HG03060 (cell line): ENCODE data around the gene DUS2.
"Not testable (repeated sequence)": the region's sequence is repeated elsewhere in the genome, so short reads cannot be mapped to it uniquely, and the experiment has no call there.

Source experiments
- ATAC-seq: cut with Tn5 transposase; IDR thresholded peaks from one replicate; pipeline ENCODE4 v1.9.1; 2021; ENCODE audit warnings: low read depth, moderate number of reproducible peaks; ENCODE audit not compliant: unreplicated experiment

The DUS2 gene

DNA sequence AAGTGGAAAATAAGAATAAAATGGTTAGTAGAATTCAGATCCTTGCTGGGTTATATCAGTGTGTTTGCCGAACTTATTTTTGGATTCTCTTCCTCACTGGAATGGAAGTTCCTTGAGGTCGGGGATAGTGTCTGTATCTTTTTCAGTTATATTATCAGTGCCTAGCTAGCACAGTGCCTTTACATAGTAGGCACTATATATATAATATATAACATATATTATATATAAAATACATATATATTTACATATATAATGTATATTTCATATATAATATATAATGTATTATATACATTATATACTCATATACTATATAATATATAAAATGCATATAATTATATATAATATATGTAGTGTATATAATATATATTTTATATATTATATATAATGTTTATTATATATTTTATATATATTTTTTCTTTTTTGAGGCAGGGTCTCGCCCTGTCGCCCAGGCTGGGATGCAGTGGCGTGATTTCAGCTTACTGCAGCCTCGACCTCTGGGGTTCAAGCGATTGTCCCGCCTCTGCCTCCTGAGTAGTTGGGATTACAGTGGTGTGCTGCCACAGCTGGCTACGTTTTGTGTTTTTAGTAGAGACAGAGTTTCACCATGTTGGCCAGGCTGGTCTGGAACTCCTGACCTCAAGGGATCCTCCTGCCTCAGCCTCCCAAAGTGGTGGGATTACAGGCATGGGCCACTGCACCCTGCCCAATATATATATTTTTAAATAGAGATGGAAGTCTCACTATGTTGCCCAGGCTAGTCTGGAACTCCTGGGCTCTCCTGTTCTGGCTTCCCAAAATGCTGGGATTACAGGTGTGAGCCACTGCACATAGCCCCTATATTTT is 65.3 kb downstream of the DUS2 start:
- ATAC-seq = no peak

DNA sequence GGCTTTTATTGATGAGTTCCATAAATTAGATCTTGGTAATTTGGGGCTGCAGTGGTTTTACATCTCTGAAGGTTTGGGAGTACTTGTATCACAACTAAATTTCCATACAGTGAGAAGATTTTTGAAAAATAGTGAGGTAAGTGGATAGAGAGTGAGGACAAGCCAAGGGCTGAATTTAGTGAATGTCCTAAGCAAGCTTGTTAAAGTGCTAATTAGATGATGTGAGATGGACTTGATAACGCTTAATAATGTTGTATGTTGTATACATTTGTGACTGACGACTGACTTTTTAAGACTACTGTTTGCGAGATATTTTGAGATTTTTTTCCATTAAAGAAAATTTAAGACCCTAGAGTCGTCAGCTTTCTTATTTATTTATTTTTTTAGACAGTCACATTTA is 66.0 kb downstream of the DUS2 start:
- no peak for ATAC-seq

DNA sequence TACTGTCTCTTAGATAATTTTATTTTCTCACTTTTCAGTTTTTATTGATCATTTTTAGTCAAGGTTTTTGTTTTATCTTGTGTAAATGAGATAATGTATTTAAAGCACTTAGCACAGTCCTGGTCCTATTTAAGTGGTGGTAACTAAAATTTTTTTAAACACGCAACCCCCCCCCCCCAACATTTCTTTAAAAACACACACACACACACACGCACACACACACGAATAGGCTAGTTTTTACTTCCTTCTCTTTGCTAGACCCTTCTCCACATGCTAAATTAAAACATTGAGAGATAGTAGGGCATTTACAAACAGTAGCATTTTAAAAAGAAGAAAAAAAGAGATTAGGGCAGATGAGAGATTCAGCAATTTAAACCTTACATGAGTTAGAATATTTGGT is 67.0 kb downstream of the DUS2 start:
- no peak for ATAC-seq

DNA sequence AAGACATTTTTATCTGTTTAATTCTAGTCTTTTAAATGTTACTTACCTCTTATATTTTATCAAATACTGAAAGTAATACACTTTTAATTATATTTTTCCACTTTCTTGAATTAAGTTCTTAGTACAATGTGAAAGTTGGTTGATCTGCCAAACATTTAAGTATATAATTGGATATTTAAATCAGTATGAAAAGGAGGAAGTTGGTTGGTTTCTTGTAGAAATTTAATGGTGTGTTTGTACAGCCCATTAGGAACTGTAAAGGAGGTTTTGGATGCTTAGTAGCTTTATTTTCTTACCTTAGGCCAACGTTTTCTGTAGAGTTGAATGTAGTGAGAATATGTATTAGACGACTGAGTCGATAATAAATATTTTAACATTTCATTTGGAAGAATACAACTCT is 67.4 kb downstream of the DUS2 start:
- ATAC-seq = no peak

DNA sequence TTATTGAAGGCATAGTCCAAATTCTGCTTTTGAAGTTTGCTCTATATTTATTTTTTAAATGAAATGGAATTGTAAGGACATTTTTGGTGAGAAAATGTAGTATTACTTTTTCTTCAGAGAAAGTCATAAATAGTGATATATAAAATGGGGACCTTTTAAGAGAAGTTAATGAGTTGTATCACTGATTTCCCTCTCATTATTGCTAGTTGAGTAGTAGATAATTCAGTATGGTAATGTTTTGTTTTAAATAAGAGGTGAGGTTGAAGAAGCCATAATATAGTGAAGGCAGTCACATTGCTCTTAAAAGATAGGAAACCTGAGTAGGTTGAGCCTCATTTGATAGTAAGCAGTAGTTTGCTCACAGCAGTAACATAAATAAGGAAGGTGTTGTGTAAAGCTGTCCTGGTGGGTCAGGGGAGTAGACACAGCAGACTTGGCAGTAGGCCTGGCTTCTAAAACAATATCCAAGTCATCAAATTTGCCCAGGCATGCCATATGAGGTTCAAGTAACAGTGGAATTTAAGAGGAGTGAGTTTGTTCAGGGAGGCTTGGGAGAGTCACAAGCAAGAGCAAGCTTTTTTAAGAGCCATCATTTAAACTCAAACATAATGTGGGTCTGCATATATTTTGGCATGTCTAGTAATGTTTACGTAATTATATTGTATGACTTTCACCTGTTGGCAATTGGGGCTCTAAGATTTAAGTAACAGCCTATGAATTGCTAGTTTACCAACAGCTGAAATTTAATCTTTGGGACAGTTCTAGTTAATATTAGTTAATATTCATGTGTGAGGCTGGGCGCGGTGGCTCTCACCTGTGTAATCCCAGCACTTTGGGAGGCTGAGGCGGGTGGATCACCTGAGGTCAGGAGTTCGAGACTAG is 68.5 kb downstream of the DUS2 start:
- no peak for ATAC-seq

DNA sequence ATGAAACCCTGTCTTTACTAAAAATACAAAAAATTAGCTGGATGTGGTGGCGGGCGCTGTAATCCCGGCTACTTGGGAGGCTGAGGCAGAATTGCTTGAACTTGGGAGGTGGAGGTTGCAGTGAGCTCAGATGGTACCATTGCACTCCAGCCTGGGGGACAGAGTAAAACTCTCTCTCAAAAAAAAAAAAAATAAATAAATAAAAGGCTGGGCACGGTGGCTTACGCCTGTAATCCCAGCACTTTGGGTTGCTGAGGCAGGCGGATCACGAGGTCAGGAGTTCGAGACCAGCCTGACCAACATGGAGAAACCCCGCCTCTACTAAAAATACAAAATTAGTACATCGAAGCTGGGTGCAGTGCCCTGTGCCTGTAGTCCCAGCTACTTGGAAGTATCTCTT is 69.2 kb downstream of the DUS2 start:
- not testable (repeated sequence) for ATAC-seq

DNA sequence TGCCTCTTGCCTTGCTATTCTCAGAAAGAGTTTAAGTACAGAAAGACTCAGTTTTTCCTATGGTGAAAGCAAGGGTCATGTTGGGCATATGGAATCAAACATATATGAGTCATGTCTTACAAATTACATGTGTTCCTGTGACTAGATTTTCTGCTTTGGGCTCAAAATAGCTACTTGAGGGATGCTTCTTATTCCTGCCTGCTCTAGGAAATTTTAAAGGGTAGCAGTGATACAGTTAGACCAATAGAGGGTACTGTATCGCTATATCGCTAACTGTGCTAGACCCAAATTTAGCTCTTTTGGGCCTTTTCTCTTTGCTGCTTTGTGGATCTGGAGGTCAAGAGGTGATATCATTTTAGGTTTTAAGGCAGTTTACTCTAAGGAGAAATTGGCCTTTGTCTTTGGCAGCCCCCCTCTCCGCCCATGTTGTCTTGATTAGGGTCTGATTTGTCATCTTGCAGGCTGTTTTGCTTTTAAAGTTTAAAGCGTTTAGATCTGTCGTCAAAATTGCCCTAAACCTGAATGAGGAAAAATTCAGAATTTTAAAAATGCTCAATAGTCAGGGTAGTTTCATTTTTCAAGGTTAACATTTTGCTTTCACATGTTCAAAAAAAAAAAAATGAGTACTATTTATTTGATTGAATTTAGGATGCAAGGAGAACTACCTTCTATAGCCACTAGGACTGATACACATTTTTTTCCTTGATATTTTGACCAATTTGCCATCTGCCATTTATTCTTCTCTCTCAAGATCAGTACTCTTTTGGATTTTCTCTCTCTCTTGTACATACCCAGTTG is 70.9 kb downstream of the DUS2 start:
- no peak for ATAC-seq

DNA sequence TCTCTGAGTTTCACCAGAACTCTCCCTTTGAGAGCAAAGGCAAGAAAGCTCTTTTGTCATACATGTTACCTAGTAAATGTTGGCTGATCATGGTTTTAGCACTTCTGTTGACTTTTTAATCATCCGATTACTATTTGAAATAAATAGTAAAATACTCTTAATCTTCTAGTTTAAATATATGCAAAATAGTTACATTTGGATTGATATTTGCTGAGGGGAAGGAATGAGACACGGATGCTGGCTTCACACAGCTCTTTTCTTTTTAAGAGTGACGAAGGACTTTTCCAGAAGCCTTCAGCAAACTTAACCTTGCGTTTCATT is 71.5 kb downstream of the DUS2 start:
- ATAC-seq = no peak

DNA sequence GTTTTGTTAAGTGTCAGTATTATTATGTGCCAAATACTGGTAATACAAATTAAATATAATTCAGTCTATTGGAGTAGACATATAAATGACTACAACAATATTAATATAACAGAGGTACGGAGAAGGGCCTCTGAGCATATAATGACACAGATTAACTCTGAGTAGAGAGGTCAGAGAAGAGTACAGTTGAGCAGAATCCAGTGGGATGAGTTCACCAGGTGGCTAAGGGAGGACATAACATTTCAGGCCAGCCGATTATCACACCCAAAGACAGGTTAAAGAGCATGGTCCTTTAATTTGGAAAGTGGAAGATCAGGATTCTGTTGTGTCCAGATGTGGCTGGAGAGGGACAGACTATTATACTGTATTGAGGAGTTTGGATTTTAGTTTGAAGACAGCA is 73.4 kb downstream of the DUS2 start:
- no peak for ATAC-seq

DNA sequence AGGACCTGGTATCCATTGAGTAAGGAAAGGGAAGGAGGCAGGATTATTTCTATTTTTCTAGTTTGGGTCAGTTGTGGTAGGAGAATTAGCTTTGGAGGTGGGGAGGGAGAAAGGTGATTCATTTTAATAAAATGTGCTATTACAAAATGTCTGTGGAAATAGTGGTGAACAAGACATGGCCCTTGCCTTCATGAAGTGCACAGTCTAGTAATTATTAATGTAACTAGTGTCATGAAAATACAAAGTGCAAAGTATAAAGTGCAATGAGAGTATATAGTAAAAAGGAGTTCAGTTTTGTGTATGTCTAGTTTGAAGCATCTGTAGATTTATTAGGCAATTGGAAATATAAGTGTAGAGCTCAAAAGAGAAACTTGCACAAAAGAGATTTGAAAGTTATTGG is 74.0 kb downstream of the DUS2 start:
- no peak for ATAC-seq

DNA sequence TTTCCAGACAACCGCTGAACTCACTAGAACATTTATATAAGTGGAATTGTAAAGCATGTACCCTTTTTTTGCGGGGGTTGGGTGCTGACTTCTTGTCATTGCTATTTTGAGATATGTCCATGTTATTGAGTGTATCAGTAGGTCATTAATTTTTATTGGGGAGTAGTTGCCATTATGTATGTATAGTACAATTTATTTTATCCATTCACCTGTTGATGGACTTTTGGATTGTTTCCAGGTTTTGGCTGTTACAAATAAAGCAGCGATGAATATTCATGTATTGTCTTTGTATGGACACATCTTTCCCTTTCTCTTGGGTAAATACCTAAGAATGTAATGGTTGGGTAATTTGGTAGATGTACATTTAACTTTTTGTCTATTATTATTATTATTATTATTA is 74.8 kb downstream of the DUS2 start:
- no peak for ATAC-seq

DNA sequence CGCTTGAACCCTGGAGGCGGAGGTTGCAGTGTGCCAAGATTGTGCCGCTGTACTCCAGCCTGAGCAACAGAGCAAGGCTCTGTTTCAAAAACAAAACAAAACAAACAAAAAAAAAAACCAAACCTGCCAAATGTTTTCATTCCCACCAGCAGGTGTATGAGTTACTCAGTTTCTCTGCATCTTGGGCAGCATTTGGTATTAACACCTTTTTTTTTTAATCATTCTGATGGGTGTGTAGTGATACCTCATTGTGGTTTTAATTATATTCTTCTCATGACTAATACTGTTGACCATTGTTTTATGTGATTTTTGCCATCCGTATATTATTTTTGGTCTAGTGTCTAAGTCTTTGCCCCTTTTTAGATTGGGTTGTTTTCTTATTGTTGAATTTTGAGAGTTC is 77.4 kb downstream of the DUS2 start:
- no peak for ATAC-seq

DNA sequence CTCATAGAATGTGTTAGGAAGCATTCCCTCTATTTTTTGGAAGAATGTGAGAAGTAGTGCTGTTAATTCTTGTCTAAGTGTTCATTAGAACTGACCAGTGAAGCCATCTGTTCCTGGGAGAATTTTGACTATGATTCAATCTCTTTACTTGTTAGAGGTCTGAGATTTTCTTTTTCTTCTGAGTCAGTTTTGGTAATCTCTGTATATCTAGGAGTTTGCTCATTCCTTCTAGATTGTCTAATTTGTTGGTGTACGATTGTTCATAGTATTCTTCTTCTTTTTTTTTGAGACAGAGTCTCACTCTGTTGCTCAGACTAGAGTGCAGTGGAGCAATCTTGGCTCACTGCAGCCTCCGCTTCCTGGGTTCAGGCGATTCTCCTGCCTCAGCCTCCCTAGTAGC is 82.5 kb downstream of the DUS2 start:
- no peak for ATAC-seq

DNA sequence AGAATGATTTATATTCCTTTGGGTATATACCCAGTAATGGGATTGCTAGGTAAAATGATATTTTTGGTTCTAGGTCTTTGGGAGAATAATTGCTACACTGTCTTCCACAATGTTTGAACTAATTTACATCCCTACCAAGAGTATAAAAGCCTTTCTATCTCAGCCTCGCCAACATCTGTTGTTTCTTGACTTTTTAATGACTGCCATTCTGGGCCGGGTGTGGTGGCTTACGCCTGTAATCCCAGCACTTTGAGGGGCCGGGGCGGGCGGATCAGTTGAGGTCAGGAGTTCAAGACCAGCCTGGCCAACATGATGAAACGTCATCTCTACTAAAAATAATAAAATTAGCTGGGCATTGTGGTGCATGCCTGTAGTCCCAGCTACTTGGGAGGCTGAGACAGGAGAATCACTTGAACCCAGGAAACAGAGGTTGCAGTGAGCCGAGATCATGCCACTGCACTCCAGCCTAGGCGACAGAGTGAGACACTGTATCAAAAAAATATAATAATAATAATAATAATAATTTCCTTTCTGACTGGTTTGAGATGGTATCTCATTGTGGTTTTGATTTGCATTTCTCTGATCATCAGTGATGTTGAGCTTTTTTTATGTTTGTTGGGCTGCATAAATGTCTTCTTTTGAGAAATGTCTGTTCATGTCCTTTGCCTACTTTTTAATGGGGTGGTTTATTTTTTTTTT is 84.3 kb downstream of the DUS2 start:
- not testable (repeated sequence) for ATAC-seq

DNA sequence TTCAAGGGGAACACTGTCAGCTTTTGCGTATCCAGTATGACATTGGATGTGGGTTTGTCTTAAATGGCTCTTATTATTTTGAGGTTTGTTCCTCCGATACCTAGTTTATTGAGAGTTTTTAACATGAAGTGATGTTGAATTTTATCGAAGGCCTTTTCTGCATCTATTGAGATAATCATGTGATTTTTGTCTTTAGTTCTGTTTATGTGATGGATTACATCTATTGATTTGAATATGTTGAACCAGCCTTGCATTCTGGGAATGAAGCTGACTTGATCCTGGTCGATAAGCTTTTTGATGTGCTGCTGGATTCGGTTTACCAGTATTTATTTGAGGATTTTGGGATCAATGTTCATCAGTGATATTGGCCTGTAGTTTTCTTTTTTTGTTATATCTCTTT is 86.1 kb downstream of the DUS2 start:
- ATAC-seq = not testable (repeated sequence)

DNA sequence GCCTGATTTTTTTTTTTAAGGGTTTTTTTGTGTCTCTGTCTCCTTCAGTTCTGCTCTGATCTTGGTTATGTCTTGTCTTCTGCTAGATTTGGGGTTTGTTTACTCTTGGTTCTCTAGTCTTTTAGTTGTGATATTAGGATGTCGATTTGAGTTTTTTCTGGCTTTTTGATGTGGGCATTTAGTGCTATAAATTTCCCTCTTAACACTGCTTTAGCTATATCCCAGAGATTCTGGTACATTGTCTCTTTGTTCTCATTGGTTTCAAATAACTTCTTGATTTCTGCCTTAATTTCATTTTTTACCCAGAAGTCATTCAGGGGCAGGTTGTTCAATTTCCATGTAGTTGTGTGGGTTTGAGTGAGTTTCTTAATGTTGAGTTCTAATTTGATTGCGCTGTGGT is 87.5 kb downstream of the DUS2 start:
- not testable (repeated sequence) for ATAC-seq

DNA sequence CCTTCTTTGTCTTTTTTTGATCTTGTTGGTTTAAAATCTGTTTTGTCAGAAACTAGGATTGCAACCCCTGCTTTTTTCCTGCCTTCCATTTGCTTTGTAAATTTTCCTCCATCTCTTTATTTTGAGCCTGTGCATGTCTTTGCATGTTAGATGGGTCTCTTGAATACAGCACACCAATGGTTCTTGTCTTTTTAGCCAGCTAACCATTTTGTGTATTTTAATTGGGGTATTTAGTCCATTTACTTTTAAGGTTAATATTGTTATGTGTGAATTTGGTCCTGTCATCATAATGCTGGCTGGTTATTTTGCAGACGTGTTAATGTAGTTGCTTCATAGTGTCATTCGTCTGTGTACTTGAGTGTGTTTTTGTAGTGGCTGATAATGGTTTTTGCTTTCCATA is 88.3 kb downstream of the DUS2 start:
- no peak for ATAC-seq

DNA sequence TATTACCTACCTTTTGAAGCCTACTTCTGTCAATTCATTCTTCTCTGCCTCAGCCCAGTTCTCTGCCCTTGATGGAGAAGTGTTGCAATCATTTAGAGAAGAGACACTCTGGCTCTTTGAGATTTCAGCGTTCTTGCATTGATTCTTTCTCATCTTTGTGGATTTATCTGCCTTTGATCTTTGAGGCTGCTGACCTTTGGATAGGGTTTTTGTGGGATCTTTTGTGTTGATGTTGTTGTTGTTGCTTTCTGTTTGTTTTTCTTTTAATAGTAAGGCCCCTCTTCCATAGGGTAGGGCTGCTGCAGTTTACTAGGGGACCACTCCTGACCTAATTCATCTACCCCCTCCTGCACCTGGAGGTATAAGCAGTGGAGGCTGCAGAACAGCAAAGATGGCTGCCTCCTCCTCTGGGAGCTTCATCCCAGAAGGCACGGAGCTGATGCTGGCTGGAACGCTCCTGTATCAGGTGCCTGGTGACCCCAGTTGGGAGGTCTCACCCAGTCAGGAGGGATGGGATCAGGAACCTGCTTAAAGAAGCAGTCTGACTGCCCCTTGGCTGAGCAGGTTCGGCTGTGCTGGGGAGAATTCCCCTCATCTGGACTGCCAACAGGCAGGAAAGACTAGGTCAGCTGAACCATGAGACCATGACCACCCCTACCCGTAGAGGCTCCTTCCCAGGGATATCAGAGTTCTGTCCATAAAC is 90.1 kb downstream of the DUS2 start:
- ATAC-seq = no peak

DNA sequence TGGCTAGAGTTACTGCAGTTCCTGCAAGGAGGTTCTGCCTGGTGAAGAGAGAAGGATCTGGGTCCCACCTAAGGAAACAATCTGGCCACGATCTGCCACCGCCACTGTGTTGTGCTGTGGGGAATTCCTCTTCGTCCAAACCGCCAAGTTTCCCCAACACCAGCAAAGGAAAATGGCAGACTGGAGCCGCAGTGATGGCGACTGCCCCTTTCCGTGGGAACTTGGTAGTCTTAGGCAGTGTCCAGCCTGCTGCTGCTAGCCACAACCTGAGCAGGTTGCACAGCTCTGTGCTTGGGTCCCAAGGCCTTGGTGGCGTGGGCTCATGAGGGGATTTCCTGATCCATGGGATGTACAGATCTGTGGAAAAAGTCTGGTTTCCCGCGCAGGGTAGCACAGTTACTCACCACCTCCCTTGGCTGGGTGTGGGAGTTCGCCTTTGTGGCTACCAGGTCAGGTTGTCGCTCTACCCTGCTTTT is 90.7 kb downstream of the DUS2 start:
- no peak for ATAC-seq

DNA sequence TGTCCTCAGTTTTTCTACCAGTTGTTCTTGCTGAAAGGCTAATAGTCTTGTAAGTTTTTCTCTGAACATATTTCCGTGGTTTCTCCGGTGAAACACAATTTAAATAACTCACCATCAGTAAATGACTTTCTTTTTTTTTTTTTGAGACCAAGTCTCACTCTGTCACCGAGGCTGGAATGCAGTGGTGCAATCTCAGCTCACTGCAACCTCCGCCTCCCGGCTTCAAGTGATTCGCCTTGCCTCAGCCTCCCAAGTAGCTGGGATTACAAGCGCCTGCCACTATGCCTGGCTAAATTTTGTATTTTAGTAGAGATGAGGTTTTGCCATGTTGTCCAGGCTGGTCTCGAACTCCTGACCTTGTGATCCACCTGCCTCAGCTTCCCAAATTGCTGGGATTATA is 91.9 kb downstream of the DUS2 start:
- ATAC-seq = not testable (repeated sequence)
